HG02571 (cell line): ENCODE results near the gene ARHGEF39.

Source experiments
- ATAC-seq: cut with Tn5 transposase; IDR thresholded peaks from one replicate; pipeline ENCODE4 v1.9.1; 2021; ENCODE audit warnings: mild to moderate bottlenecking, moderate library complexity; ENCODE audit not compliant: unreplicated experiment

ARHGEF39 gene

GRCh38 chr9:35679091-35679490 lies 14.1 kb upstream of the ARHGEF39 start:
- no peak for ATAC-seq

GRCh38 chr9:35675732-35676392 lies 10.9 kb upstream of the ARHGEF39 start:
- ATAC-seq = no peak

GRCh38 chr9:35675204-35675603 lies 10.2 kb upstream of the ARHGEF39 start:
- ATAC-seq = no peak

GRCh38 chr9:35674025-35674361 lies 9.0 kb upstream of the ARHGEF39 start:
- ATAC-seq = no peak

- no peak for ATAC-seq
Measured at GRCh38 chr9:35673132-35674024, 8.4 kb upstream of the ARHGEF39 start, which contains the start of gene CA9. Gene CA9, plus strand, starts transcription at chr9:35673928. Its CDS starts 32 bp downstream, at chr9:35673960.

GRCh38 chr9:35669331-35670145 lies 4.5 kb upstream of the ARHGEF39 start:
- ATAC-seq = no peak

GRCh38 chr9:35667939-35668338 lies 2.9 kb upstream of the ARHGEF39 start:
- no peak for ATAC-seq

GRCh38 chr9:35666549-35666948 lies 1.6 kb upstream of the ARHGEF39 start:
- no peak for ATAC-seq

GRCh38 chr9:35666045-35666444 lies 1.1 kb upstream of the ARHGEF39 start:
- no peak for ATAC-seq

- ATAC-seq = no peak
Measured at GRCh38 chr9:35665471-35665818, 450 bp upstream of the ARHGEF39 start.

- no peak for ATAC-seq
Measured at GRCh38 chr9:35662437-35662836, 2.6 kb downstream of the ARHGEF39 start.

GRCh38 chr9:35661756-35662350 lies 3.1 kb downstream of the ARHGEF39 start:
- ATAC-seq = no peak

- ATAC-seq = no peak
Measured at GRCh38 chr9:35660966-35661415, 4.0 kb downstream of the ARHGEF39 start.

GRCh38 chr9:35659340-35659739 lies 5.7 kb downstream of the ARHGEF39 start:
- no peak for ATAC-seq

- no peak for ATAC-seq
Measured at GRCh38 chr9:35658968-35659220, 6.1 kb downstream of the ARHGEF39 start.

GRCh38 chr9:35658137-35658967 lies 6.6 kb downstream of the ARHGEF39 start, which contains the start of gene CCDC107:
Gene CCDC107, plus strand, starts transcription at chr9:35658292. Its CDS starts 88 bp downstream, at chr9:35658380.
- ATAC-seq = peak; percentile 50

- ATAC-seq = peak; percentile 86
Measured at GRCh38 chr9:35657546-35658136, 7.4 kb downstream of the ARHGEF39 start, which contains the start of gene RMRP. Gene RMRP, minus strand, starts transcription at chr9:35658019.

GRCh38 chr9:35656831-35657545 lies 8.0 kb downstream of the ARHGEF39 start:
- no peak for ATAC-seq

GRCh38 chr9:35656348-35656747 lies 8.6 kb downstream of the ARHGEF39 start:
- ATAC-seq = no peak
